ENCODE measurements around the gene KCNC3.

The KCNC3 gene

GRCh38 chr19:50327461-50328223 is 1.5 kb downstream of the KCNC3 start:
- DNase-seq (ENCODE audit: low spot score): no peak

- DNase-seq (ENCODE audit: low spot score): no peak
Measured at GRCh38 chr19:50327013-50327412, 2.2 kb downstream of the KCNC3 start.

GRCh38 chr19:50326101-50326664 is 3.0 kb downstream of the KCNC3 start:
- DNase-seq (ENCODE audit: low spot score): no peak

GRCh38 chr19:50325310-50326100 is 3.7 kb downstream of the KCNC3 start:
- peak; percentile 43 for DNase-seq (ENCODE audit: low spot score)

- no peak for DNase-seq (ENCODE audit: low spot score)
Measured at GRCh38 chr19:50324331-50324730, 4.8 kb downstream of the KCNC3 start.

- no peak for DNase-seq (ENCODE audit: low spot score)
Measured at GRCh38 chr19:50323782-50324133, 5.4 kb downstream of the KCNC3 start.

GRCh38 chr19:50322931-50323781 is 6.0 kb downstream of the KCNC3 start:
- no peak for DNase-seq (ENCODE audit: low spot score)

- DNase-seq (ENCODE audit: low spot score): no peak
Measured at GRCh38 chr19:50322234-50322633, 6.9 kb downstream of the KCNC3 start.

GRCh38 chr19:50321831-50322230 is 7.3 kb downstream of the KCNC3 start:
- no peak for DNase-seq (ENCODE audit: low spot score)

GRCh38 chr19:50320596-50320995 is 8.6 kb downstream of the KCNC3 start:
- no peak for DNase-seq (ENCODE audit: low spot score)

- DNase-seq (ENCODE audit: low spot score): no peak
Measured at GRCh38 chr19:50320051-50320450, 9.1 kb downstream of the KCNC3 start.

GRCh38 chr19:50319156-50319555 is 10.0 kb downstream of the KCNC3 start:
- DNase-seq (ENCODE audit: low spot score): no peak

GRCh38 chr19:50318438-50318837 is 10.7 kb downstream of the KCNC3 start:
- no peak for DNase-seq (ENCODE audit: low spot score)

GRCh38 chr19:50317115-50317514 is 12.1 kb downstream of the KCNC3 start:
- no peak for DNase-seq (ENCODE audit: low spot score)

GRCh38 chr19:50315773-50316448 is 13.3 kb downstream of the KCNC3 start:
- DNase-seq (ENCODE audit: low spot score): no peak

- DNase-seq (ENCODE audit: low spot score): no peak
Measured at GRCh38 chr19:50314724-50315708, 14.2 kb downstream of the KCNC3 start.

GRCh38 chr19:50313812-50314536 is 15.2 kb downstream of the KCNC3 start:
- no peak for DNase-seq (ENCODE audit: low spot score)

- DNase-seq (ENCODE audit: low spot score): no peak
Measured at GRCh38 chr19:50312967-50313811, 16.0 kb downstream of the KCNC3 start.
